GM12873 (cell line): ENCODE measurements around the gene TTC28.

Source experiments
- CTCF ChIP-seq: IDR thresholded peaks from 2 replicates; pipeline ENCODE4 v1.5.1; 2012; ENCODE audit warnings: low read depth, mild to moderate bottlenecking, moderate library complexity, low read length, control low read depth; ENCODE audit not compliant: insufficient read depth; ENCODE audit errors: missing control alignments

Gene TTC28

GRCh38 chr22:28480000-28480715 lies 199.5 kb downstream of the TTC28 start:
- no peak for TF ChIP-seq CTCF

DNA sequence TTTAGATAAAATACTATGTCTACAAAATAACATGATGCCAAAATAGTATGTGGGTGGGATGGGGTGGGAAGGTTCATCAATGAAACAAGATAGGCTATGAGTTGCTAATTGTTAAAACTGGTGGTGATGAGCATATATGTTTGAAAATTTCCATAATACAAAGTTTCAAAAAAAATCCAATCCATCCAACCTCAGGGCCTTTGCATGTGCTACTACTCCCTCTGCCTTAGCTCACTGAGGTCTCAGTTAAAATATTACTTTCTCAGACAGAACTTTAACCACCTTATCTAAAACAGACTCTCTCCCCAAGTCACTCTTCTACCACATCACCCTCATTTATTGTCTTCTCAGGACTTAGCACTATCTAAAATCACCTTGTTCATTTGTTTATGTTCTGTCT lies 201.1 kb downstream of the TTC28 start:
- TF ChIP-seq CTCF: no peak

GRCh38 chr22:28477556-28477955 lies 202.1 kb downstream of the TTC28 start:
- TF ChIP-seq CTCF: no peak

GRCh38 chr22:28474330-28474729 lies 205.3 kb downstream of the TTC28 start:
- TF ChIP-seq CTCF: no peak

DNA sequence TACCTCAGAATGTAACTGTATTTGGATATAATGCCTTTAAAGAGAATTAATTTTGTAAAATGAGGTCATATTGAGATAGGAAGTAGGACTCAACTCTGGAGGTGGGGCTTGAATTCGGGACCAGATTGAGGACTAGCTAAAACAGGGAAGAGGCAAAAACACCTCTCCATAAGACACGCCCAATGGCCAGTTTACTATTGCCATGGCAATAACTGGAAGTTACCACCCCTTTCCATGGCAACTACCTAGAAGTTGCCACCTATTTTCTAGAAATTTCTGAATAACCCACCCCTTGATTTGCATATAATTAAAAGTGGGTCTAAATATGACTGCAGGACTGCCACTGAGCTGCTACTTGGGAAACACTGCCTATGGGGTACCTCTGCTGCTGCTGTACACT lies 206.4 kb downstream of the TTC28 start:
- TF ChIP-seq CTCF: no peak

- TF ChIP-seq CTCF: no peak
These were observed 213.2 kb downstream of the TTC28 start for GRCh38 chr22:28466399-28466798.

- no peak for TF ChIP-seq CTCF
These were observed 213.8 kb downstream of the TTC28 start for GRCh38 chr22:28465841-28466240.
